Islet precursor cell (in vitro differentiated cells): ENCODE data around the gene CERS5.
A peak's percentile ranks its signal among the peaks of the same experiment; 100 is the strongest.
"Not testable (repeated sequence)": the region's sequence is repeated elsewhere in the genome, so short reads cannot be mapped to it uniquely, and the experiment has no call there.

Experiments
- DNase-seq: peaks from one replicate; pipeline ENCODE4 v3.0.0-alpha.2; 2018

Gene CERS5

DNA sequence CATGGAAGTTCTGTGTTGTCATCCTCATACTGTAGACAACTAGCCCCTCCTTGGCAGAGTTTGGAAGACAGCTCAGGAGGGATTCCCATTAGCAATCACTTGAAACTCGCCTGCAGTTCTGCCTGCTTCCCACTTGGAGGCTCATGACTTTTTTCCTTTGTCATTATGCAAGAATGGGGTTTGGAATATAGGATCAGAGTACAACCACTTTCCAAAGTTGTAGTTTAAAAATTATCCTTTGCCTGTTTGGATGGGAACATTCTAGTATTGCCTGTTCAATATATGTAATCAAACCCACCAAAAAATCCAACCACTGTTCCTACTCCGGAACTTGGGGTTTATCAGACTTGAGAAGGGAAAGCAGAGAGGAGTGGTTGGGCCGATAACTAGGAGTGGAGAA lies 65.5 kb downstream of the CERS5 start:
- DNase-seq, result peak; percentile 81

DNA sequence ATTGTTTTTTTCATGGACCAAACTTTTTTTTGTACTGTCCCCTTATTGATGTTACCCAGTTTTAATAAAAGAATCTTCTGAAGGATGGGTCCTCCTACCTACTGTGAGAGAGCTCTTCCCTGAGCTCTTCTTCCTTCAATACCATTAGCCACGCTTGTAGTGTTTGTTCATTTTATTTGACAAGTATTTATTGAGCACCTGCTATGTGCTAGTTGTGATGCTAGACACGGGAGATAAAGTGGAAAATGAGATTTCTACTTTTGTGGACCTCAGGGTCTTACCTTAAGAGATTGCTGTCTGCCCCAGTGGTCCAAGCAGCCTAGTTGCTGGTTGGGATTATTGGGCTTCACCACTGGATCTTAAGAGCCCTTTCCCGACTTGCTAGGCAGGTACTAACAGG lies 66.6 kb downstream of the CERS5 start:
- no peak for DNase-seq

DNA sequence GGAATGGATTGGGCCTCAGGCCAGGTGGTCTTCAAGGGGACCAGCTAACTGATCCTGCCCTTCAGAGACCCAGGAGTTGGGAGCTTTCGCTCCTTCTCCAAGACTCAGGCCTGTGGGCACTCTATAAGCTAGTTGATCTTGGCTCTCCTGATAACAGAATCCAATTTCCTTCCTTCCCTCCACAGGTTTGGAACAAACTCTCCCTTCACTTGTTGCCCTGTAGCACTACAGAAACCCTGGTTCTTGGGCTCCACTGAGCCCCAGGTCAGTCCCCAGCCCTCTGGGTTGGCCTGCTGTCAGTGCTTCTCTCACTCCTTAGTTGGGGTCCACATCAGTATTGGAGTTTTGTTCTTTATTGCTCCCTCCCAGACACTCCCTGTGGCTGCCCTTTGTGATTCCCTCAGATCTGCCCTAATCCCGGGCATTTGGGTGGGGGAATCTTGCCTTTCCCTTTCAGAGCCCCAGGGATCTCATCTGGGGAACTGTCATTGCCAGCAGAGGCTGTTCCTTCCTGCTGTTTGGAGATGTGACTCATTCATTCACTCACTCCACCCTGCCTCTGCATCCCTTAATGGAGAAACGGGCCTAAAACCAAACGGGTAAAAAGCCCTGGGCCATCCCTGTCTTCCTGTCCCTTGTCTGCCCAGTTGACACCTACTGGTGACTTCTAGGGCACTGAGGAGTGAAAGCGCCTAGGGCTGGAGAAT lies 67.7 kb downstream of the CERS5 start:
- DNase-seq, result no peak

DNA sequence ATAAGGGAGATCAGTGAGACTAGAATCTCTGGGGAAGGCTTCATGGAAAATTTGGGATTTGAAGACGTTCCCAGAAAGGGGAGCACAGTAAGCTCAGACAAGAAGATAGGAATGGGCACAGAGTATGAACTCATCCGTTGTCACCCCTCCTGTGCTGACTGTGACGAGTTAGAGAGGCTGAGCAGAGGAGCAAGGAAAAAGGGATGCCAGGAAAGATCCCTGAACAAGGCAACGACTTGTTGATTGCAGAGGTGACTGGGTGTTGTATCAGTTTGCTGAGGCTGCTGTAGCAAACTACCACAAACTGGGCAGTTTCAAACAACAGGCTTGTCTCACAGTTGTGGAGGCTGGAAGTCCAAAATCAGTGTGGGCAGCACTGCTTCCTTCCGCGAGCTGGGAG lies 69.2 kb downstream of the CERS5 start:
- no peak for DNase-seq

DNA sequence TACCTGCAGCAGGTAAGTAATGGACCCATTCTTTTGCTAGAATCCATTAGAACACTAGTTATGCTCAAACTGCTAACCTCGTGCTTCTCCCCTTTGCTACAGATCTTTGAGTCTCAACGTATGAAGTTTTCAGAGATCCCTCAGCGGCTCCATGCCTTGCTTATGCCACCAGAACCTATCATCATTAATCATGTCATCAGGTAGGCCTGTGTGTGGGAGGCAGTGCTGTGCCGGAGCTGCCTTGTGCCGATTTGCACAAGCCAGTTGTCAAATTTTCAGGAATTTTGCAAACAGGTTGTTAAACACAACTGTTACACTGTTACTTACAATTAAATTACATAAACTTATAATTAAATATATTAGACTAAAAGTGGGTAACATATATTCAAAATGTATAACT lies 76.8 kb downstream of the CERS5 start:
- no peak for DNase-seq

DNA sequence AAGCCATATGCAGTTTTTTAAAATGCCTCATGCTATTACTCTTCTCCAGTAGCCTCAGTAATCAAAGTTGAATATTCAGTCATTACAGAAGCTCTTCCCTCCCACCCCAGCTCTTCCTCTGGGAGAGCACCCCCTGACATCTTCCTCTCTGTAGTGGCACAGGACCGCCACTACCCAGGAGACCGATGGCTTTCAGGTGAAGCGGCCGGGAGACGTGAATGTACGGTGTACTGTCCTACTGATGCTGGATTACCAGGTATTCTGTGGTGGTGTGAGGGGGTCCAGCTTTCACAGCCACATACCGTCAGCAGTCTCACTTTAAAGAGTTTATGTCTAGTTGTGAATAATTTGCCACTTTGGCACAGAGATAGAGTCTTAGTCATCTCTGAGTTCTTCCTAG lies 77.4 kb downstream of the CERS5 start:
- DNase-seq, result no peak

DNA sequence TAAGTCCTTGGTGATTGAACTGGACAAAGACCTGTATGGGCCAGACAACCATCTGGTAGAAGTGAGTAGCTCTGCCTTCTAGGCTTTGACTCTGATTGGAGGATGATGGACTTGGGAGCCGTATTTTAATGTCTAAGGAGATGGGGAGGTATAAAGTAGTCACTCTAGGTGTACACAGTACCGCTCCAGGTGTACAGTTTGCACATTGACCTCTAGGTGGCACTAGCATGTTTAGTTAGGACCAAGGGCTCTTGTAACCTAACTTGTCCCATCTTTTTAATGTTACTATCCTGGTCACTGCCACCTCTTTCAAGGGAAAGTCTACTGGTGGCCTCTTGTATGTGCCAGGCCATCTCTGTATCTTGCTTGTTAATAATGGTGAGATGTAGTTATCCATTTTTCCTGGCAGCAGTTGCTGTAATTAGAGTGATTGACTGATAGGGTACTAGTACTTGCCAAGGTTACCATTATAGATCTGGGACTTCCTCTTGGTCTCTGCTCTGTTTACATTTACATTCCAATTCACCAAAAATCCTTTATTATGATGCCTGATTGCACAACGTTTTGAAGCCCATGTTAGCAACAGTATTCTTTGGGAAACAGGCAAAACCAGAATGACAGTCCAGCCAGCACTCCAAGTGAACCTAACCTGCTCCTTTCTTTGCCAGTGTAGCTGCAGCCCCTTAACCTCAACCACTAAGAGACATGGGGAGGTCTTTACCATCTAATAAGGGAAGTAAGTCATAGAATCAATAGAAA lies 78.4 kb downstream of the CERS5 start:
- peak; percentile 85 for DNase-seq

DNA sequence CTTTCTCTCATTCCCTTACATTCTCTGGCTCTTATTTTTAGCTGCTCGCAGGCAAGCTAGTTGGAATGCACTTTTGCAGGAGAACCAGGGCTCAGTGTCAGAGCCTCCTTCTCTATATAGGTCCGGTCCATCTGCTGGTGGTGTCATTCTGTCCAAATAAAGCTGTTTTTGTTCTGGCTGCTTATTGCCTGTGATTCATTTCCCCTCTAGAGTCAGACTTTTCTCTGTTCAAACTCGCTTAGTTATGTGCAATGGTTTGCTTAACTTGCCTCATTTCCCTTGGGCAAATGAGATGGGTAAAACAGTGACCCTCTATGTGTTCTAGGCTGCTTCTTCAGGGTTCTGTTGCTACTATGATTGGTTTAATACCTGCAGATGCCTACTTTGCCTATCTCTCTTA lies 79.2 kb downstream of the CERS5 start:
- no peak for DNase-seq

DNA sequence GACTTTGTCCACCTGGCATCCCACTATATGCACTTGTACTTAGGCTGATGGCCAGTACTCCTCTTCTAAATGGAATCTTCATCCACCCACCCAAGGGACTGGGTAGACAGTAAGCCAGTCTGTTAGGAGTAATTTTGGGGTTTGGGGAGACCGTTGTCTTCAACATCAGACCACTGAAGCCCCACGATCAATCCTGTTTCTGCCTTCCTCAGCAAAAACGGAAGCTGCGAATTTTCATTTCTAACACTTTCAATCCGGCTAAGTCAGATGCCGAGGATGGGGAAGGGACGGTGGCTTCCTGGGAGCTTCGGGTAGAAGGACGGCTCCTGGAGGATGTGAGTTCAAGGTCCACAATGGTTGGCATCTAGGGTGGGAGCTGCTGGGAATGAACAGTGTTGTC lies 80.0 kb downstream of the CERS5 start:
- no peak for DNase-seq

DNA sequence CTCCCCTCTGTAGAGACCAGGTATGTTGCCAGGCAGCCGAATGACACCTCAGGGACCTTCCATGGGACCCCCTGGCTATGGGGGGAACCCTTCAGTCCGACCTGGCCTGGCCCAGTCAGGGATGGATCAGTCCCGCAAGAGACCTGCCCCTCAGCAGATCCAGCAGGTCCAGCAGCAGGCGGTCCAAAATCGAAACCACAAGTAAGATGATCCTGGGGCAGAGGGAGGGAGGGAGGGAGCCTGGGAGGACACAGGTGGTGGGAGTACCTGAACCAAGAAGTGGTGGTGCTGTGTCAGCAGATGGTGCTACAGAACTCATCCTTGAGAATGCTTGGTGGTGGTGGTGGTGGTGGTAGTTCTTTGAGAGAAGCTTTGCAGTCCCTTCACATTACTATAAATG lies 81.0 kb downstream of the CERS5 start:
- no peak for DNase-seq

DNA sequence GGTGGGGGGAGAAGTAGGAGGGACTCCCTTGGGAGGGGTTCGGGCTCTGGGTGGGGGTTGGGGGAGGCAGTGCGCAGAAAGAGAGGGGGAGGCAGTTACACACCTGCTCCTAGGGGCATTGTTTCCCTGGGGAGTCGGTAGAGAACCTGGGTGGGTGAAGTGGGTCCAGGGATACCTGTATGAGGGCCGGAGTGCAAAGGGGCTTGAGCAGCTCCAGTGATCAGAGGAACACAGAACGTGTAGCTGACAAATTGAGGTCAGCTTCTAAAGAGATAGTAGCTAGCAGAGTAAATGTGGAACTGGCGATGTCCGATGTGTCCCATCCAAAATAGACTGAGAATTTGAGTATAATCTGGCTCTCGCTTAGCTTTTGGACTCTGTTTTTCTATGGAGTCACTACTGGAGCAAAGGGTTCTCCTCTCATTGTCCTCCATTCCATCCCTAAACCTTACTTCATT lies 81.5 kb downstream of the CERS5 start:
- DNase-seq, result no peak

DNA sequence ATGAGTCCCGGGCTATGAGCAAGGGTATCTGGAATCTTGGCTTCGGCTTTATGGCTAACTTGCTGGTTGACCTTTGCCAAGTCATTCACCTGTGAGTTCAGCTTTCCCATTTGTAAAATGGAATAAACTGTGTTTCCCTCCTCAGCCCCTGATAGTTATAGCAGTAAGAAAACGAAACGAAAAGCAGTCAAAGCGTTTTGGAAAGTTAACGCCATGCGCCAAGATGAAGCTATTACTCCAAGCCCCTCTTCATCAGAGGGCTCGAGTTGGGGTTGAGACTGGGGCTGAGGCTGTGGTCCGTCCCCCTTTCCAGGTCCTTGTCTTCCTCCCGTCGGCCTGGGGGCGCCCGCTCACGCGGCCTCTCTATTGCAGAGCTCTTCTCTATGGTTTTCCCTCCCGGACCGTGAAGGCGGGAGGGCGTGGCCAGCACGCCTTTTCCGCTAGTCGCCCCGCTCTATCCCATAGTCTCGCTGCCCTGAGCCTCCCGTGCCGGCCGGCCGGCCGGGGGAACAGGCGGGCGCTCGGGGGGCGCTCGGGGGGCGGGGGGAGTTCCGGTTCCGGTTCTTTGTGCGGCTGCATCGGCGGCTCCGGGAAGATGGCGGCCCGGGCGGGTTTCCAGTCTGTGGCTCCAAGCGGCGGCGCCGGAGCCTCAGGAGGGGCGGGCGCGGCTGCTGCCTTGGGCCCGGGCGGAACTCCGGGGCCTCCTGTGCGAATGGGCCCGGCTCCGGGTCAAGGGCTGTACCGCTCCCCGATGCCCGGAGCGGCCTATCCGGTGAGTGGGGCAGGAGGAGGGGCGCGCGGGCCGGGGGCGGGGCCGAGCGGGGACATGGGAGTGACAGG lies 82.2 kb downstream of the CERS5 start, which contains the start of gene SMARCD1:
SMARCD1 (plus strand) TSS at position 568 of the 840 bp plus-strand sequence; CDS start at position 596, 28 bp downstream.
- peak; percentile 98 for DNase-seq

DNA sequence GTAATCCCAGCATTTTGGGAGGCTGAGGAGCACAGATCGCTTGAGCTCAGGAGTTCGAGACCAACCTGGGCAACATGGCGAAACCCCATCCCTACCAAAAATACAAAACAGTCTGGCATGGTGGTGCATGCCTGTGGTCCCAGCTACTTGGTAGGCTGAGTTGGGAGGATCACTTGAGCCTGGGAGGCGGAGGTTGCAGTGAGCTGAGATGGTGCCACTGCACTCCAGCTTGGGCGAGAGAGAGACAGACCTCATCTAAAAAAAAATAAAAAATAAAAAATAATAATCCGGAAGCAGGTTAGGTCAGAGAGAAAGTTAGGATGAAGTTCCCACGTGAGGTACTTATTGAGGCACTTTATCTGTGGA lies 82.8 kb downstream of the CERS5 start:
- DNase-seq, result not testable (repeated sequence)

DNA sequence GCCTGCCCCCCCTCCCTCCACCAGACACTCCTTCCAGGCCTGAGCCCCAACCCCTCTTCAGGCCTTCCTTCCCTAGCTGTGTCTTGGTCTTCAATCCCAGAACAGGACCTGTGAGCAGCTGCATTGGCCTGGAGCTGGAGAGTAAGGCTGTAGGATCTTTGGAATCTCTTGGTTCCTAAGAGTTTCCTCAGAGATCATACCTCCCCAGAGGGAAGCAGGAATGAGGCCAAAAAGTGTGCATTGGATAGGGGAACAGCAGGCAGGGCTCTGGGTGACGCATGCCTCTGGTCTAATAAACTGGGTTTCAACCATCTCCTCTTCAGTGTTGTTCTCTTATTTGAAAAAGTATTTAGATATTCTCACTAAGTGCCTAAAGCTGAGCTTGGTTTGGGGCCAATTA lies 83.9 kb downstream of the CERS5 start:
- no peak for DNase-seq

DNA sequence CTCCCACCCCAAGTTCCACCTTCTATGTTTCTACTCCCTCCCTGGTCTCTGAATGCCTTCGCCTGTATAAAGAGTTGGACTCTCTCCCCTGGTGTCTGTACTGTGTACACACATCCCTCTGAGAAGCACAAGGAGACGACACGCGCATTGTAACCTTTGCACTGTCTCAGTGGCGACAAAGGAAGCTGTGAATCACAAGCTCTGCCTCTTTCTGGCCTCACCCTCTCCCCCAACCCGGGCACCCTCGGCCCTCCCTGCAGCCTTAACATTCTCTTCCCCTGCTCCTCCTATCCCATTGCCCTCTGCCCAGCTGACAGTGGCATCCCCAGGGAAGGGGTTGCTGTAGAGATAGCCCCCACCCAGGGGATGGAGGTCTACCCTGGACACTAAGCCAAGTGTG lies 84.5 kb downstream of the CERS5 start:
- DNase-seq, result no peak

DNA sequence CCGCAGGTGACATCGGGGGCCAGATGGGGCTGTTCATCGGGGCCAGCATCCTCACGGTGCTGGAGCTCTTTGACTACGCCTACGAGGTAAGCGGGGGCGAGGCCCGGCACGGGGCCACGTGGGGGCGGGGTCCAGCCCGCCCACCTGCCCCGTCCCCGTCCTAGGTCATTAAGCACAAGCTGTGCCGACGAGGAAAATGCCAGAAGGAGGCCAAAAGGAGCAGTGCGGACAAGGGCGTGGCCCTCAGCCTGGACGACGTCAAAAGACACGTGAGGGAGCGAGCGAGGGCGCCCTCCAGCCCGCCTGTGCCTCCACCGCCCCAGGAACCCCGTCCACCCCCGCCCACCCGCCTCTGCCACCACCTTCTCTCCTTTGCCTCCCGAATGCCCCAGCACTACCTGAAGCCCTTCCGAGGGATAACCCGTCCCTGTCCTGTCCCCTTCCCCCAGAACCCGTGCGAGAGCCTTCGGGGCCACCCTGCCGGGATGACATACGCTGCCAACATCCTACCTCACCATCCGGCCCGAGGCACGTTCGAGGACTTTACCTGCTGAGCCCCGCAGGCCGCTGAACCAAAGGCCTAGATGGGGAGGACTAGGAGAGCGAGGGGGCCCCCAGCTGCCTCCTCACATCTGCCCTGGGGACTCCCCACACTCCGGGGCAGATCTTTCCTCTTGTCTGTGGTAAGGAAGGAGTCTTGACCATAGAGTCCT lies 85.9 kb downstream of the CERS5 start:
- no peak for DNase-seq

DNA sequence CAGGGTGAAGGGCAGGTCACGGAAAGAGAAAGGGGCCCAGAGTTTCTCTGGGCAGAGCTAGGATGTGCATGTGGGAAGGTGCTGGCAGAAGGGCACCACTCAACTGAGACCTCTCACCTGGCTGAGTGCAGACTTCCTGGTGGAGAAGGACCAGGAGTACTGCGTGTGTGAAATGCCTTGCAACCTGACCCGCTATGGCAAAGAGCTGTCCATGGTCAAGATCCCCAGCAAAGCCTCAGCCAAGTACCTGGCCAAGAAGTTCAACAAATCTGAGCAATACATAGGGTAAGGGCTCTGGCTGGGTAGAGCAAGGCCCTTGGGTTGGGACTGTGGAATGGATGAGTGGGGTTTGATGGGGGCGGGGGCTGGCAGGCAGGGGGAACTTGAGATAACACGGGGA lies 87.4 kb downstream of the CERS5 start:
- DNase-seq, result no peak
